ENCODE data around the gene AOC1. TPM values are rescaled to one million over a fixed set of nuclear protein-coding genes. Genes with fewer than 3 reads are reported as not detected.

Gene AOC1
- total and polyA plus RNA-seq, 2 of the 4 experiments (the other 2 are of a cell fraction), result not detected

DNA sequence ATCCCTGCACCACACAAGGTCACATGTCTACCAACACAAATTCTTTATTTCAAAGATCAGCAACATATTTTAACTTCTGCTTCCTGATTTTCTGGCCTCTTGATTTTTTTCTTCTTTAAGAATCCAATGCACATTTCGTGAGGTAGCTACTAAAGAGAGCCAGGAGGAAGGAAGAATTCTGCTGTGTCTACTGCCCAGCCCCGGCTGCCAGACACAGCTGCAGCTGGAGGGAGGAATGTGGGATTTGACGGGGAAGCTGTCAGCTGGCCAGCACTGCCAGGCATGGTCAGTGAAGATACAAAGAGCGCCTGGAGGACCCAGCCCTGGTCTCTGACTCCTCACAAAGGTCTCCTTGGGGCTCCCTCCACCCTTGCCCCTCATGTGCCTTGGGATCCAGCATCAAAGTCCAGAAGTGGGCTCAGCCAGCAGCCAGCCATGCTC is 6.9 kb upstream of the AOC1 start:
- no peaks in the 10 kb centered on the region for H4K20me1 ChIP-seq (ENCODE audit: insufficient read depth, low read length)
- no peak overlapping the region for H4K91ac ChIP-seq (ENCODE audit: insufficient read depth, low read depth, low read length)
- H4K8ac ChIP-seq (ENCODE audit: low read depth in 2 of 2, low read length in 2 of 2), result no peak overlapping the region
- no CpG with 5 or more reads among the region's 4 CpGs for WGBS, 2 experiments (ENCODE audit: extremely low coverage in 2 of 2, insufficient read length in 1 of 2)
- no TSS peak for BruUV-seq (replicated peaks)
- H2BK5ac ChIP-seq (ENCODE audit: low read depth, low read length, poor library complexity, severe bottlenecking), result no peak overlapping the region
- no peak overlapping the region; the same call in 1 of the 2 replicates for H3K18ac ChIP-seq (ENCODE audit: low read depth, low read length)
- no peak overlapping the region for H2AK5ac ChIP-seq (ENCODE audit: low read depth, low read length)
- no peaks in the 10 kb centered on the region for H3K36me3 ChIP-seq (ENCODE audit: control insufficient read depth, insufficient read depth, low read length)
- dilution Hi-C loops (cut with HindIII; ENCODE audit: low sequenced_read_pairs, unreplicated experiment) (no loop called here), intact Hi-C loops (cut with micrococcal nuclease) (no loop called here), in situ Hi-C loops (cut with MboI; ENCODE audit: low sequenced_read_pairs) (no loop called here)
- peaks cover 4% of the 10 kb centered on the region; the same call in 1 of the 2 replicates for H3K4me1 ChIP-seq (ENCODE audit: control insufficient read depth, insufficient read depth, low read length)
- H3K4me3 ChIP-seq (ENCODE audit: insufficient read depth, low read depth, low read length), result no peak overlapping the region
- no peak overlapping the region for H2AK9ac ChIP-seq (replicated peaks; ENCODE audit: low read depth, low read length, poor library complexity)
- TF ChIP-seq SMC3 (IDR thresholded peaks at IDR 0.05; ENCODE audit: low read depth, low read length) (no peak), CTCF (conservative IDR thresholded peaks at IDR 0.05; ENCODE audit: low read depth, low read length) (no peak), RCOR1 (IDR thresholded peaks at IDR 0.05; ENCODE audit: insufficient replicate concordance, low read length) (no peak), MXI1 (IDR thresholded peaks at IDR 0.05; ENCODE audit: borderline replicate concordance, low read depth, low read length) (no peak), MAZ (IDR thresholded peaks at IDR 0.05; ENCODE audit: borderline replicate concordance, low read depth, low read length) (no peak), BHLHE40 (IDR thresholded peaks at IDR 0.05; ENCODE audit: low read depth, low read length) (no peak)
- TF ChIP-seq, protein P1, sequence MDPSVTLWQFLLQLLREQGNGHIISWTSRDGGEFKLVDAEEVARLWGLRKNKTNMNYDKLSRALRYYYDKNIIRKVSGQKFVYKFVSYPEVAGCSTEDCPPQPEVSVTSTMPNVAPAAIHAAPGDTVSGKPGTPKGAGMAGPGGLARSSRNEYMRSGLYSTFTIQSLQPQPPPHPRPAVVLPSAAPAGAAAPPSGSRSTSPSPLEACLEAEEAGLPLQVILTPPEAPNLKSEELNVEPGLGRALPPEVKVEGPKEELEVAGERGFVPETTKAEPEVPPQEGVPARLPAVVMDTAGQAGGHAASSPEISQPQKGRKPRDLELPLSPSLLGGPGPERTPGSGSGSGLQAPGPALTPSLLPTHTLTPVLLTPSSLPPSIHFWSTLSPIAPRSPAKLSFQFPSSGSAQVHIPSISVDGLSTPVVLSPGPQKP (IDR thresholded peaks at IDR 0.05; ENCODE audit: borderline replicate concordance, low read depth, low read length), result no peak
- H2AFZ ChIP-seq (replicated peaks; ENCODE audit: low read length, poor library complexity), result no peak overlapping the region
- no peak overlapping the region for H2BK120ac ChIP-seq (ENCODE audit: low read depth, low read length)
- no peak overlapping the region; the same call in 1 of the 2 replicates for H4K5ac ChIP-seq (ENCODE audit: low read depth, low read length)
- DNase-seq (no peak), ATAC-seq (ENCODE audit: low read depth) (peak; percentile 89)
- H3K27ac ChIP-seq (ENCODE audit: insufficient read depth, low read length), result peak overlapping the region; percentile 80; the same call in 1 of the 2 replicates
- H3K56ac ChIP-seq (ENCODE audit: extremely low read depth, insufficient read depth, low read length), result no peak overlapping the region
- H3K23ac ChIP-seq (ENCODE audit: low read depth, low read length), result no peak overlapping the region
- POLR2A ChIA-PET (ENCODE audit: unreplicated experiment), result no interaction called here
- CTCF ChIA-PET, result no interaction called here
- H2BK20ac ChIP-seq (ENCODE audit: low read depth, low read length), result no peak overlapping the region
- H2BK15ac ChIP-seq (ENCODE audit: low read depth, low read length), result no peak overlapping the region
- no peak overlapping the region for H3K9ac ChIP-seq (ENCODE audit: low read depth, low read length)
- H3K4ac ChIP-seq (ENCODE audit: low read depth, low read length), result no peak overlapping the region
- H3K9me1 ChIP-seq (ENCODE audit: insufficient read depth, low read length), result no peaks in the 10 kb centered on the region
- no peaks in the 10 kb centered on the region; the same call in 1 of the 2 replicates for H3K27me3 ChIP-seq (ENCODE audit: control insufficient read depth, insufficient read depth, low read length)
- no peak overlapping the region for H3K4me2 ChIP-seq (ENCODE audit: low read depth, low read length)
- H3K14ac ChIP-seq (replicated peaks; ENCODE audit: low read depth, low read length), result no peak overlapping the region
- no peaks in the 10 kb centered on the region for H3K79me1 ChIP-seq (ENCODE audit: low read depth in 1 of 2, low read length in 2 of 2)
- H3K9me3 ChIP-seq (ENCODE audit: control insufficient read depth, insufficient read depth, low read length), result no peaks in the 10 kb centered on the region; the same call in 1 of the 2 replicates
